ENCODE measurements around the gene EEF1E1.

DNA sequence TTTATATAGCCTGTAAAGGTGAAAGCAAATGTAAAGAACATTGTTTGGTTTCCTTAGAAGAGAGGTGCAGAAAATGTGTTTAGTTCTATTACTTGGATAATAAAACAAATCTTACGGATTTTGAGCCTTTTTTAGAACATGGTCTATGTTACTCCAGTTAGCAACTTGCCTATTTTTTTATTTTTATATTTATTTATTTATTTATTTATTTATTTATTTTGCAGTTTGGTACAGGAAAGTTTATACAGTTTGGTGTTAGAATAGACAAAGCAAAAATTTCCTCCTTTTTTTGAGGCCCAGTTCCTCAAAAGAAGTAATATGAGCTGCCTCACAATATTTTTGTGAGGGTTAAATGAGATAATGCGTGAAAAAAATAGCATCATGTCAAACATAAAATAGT, 41.6 kb upstream of the EEF1E1 start:
- TF ChIP-seq, protein P1, sequence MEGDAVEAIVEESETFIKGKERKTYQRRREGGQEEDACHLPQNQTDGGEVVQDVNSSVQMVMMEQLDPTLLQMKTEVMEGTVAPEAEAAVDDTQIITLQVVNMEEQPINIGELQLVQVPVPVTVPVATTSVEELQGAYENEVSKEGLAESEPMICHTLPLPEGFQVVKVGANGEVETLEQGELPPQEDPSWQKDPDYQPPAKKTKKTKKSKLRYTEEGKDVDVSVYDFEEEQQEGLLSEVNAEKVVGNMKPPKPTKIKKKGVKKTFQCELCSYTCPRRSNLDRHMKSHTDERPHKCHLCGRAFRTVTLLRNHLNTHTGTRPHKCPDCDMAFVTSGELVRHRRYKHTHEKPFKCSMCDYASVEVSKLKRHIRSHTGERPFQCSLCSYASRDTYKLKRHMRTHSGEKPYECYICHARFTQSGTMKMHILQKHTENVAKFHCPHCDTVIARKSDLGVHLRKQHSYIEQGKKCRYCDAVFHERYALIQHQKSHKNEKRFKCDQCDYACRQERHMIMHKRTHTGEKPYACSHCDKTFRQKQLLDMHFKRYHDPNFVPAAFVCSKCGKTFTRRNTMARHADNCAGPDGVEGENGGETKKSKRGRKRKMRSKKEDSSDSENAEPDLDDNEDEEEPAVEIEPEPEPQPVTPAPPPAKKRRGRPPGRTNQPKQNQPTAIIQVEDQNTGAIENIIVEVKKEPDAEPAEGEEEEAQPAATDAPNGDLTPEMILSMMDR (IDR thresholded peaks at IDR 0.05; ENCODE audit: insufficient read depth, low read length) = no peak
- TF ChIP-seq, protein P2, sequence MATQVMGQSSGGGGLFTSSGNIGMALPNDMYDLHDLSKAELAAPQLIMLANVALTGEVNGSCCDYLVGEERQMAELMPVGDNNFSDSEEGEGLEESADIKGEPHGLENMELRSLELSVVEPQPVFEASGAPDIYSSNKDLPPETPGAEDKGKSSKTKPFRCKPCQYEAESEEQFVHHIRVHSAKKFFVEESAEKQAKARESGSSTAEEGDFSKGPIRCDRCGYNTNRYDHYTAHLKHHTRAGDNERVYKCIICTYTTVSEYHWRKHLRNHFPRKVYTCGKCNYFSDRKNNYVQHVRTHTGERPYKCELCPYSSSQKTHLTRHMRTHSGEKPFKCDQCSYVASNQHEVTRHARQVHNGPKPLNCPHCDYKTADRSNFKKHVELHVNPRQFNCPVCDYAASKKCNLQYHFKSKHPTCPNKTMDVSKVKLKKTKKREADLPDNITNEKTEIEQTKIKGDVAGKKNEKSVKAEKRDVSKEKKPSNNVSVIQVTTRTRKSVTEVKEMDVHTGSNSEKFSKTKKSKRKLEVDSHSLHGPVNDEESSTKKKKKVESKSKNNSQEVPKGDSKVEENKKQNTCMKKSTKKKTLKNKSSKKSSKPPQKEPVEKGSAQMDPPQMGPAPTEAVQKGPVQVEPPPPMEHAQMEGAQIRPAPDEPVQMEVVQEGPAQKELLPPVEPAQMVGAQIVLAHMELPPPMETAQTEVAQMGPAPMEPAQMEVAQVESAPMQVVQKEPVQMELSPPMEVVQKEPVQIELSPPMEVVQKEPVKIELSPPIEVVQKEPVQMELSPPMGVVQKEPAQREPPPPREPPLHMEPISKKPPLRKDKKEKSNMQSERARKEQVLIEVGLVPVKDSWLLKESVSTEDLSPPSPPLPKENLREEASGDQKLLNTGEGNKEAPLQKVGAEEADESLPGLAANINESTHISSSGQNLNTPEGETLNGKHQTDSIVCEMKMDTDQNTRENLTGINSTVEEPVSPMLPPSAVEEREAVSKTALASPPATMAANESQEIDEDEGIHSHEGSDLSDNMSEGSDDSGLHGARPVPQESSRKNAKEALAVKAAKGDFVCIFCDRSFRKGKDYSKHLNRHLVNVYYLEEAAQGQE (IDR thresholded peaks at IDR 0.05; ENCODE audit: insufficient replicate concordance, low read depth) = no peak
